ENCODE data around the gene BDKRB1. TPM values are rescaled to one million over a fixed set of nuclear protein-coding genes. Genes with fewer than 3 reads are reported as not detected.

The BDKRB1 gene
- total RNA-seq, 1 donor from 2014 or later: 4.1 TPM

DNA sequence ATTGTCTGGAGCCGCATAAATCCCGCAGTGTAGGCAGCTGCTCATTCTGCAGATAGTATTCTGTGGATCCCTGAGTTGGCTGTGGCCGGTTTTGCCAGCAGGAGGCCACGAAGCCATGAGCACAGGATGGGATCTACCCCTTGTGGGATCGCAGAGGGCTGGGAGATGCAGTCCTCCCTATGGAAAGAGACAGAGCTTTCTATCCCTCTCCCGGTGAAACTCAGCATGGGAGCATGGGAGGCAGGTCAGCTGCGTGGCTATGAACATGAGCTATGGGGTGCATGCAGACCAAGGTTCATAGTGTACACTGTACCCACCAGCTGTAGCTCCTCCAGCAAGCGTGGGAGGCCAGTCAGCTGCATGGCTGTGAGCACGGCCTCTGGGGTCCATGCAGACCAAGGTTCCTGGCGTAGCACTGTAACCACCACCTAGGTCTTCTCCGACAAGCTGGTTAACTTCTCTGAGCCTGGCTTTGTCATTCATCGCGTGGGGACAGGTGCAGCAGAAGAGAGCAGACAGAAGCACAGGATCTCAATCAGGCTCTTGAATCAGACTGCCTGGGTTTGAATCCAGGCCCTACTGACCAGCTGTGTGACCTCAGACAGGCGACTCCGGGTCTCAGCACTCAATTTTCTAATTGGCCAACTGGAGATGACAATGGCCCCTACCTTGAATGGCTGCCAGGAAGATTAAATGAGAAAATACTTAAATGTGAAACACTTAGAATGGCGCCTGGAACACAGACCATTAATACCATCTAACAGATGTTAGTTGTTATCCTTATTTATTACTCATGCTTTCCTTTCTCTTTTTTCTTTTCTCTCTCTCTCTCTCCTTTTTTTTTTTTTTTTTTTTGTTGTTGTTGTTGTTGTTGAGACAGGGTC lies 6.0 kb downstream of the BDKRB1 start:
- DNase-seq (ENCODE audit: low spot score): no peak

DNA sequence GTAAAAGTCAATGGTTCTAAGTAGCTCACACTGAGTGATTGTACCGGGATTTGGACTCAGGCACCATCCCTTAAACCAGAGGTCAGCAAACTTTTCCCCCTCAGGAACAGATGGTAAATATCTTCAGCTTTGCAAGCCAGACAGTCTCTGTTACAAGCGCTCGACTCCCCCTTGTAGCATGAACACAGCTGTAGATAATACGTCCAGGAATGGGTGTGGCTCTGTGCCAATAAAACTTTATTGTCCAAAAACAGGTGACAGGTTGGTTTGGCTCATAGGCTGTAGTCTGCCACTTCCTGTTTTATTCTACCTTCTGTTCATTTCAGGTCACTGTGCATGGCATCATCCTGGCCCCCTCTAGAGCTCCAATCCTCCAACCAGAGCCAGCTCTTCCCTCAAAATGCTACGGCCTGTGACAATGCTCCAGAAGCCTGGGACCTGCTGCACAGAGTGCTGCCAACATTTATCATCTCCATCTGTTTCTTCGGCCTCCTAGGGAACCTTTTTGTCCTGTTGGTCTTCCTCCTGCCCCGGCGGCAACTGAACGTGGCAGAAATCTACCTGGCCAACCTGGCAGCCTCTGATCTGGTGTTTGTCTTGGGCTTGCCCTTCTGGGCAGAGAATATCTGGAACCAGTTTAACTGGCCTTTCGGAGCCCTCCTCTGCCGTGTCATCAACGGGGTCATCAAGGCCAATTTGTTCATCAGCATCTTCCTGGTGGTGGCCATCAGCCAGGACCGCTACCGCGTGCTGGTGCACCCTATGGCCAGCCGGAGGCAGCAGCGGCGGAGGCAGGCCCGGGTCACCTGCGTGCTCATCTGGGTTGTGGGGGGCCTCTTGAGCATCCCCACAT lies 7.6 kb downstream of the BDKRB1 start:
- no peak for DNase-seq (ENCODE audit: low spot score)

- no peak for DNase-seq (ENCODE audit: low spot score)
Measured at GRCh38 chr14:96264200-96264553, 8.2 kb downstream of the BDKRB1 start.

DNA sequence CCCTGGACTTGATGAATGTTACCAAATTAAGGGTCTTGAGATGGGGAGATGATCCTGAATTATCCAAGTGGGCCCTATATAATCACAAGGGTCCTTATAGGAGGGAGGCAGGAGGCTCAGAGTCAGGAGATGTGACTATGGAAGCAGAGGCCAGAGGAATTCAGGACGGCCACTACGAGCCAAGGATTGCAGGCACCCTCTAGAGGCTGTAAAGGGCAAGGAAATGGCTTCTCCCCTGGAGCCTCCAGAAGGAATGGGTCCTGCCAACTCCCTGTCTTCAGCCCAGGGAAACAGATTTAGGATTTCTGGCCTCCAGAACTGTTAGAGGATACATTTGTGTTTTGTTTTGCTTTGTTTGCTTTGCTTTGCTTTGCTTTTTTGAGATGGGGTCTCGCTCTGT lies 8.8 kb downstream of the BDKRB1 start:
- DNase-seq (ENCODE audit: low spot score): no peak

DNA sequence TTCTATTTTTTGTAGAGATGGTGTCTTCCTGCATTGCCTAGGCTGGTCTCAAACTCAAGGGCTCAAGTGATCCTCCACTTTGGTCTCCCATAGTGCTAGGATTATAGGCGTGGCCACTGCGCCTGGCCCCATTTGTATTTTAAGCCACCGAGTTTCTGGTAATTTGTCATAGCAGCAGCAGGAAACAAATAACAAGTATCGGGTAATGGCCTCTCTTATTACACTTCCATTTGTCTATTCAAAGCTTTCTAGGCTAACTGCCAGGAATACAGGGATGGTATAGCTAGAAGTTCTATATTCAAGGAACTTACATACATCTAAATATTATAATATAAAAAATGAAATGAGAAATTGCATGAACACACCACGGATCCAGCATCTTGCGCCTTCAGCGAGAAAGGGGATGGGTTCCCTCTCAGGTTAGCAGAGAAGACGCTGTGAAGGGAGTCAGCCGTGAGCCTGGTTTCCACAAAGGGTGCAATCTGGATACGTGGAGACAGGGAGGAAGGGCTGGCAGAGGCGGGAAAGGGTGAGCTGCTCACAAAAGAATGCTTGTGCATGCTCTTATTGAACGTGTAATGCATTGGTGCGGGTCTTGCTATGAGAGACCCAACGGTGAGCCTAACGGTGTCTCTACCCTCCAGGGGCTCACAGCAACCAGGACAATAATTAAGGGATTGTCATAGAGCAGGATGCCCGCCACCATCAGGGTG lies 9.5 kb downstream of the BDKRB1 start:
- DNase-seq (ENCODE audit: low spot score): no peak

DNA sequence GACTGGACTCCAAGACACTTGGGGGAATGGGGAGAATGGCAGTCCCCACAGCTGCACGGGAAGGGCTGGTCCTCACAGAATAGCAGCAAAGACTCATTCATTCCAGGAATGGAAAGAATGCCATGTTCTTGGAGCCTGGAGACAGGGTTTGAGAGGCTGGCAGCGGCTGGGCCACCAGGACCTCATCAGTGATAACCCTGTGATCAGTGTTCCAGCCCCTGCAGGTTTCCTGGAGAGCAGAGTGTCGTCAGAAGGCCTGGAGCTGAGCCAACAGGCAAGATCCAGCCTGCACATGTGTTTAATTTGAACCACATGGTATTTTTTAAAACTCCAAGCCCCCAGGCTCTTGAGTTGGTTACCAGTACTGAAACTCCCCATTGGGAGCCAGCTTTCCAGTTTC lies 11.3 kb downstream of the BDKRB1 start:
- no peak for DNase-seq (ENCODE audit: low spot score)

DNA sequence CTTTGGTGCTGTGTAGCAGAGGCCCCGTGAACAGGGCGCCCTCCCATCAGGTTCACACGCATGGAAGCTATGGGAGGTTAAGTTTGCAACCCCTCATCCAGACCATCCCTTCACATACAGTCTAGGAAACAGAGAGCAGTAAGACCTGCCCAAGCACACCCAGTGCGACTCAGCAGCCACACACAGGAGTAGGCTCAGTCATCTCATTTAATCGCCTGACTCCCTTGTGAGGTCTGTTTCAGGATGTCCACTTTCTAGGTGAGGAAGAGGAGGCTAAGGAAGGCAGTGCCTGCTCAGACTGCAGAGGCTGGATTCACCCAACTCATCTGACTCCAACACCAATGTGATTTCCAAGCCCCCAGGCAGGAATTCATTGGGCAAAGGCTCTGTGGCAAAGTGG lies 11.9 kb downstream of the BDKRB1 start:
- no peak for DNase-seq (ENCODE audit: low spot score)

DNA sequence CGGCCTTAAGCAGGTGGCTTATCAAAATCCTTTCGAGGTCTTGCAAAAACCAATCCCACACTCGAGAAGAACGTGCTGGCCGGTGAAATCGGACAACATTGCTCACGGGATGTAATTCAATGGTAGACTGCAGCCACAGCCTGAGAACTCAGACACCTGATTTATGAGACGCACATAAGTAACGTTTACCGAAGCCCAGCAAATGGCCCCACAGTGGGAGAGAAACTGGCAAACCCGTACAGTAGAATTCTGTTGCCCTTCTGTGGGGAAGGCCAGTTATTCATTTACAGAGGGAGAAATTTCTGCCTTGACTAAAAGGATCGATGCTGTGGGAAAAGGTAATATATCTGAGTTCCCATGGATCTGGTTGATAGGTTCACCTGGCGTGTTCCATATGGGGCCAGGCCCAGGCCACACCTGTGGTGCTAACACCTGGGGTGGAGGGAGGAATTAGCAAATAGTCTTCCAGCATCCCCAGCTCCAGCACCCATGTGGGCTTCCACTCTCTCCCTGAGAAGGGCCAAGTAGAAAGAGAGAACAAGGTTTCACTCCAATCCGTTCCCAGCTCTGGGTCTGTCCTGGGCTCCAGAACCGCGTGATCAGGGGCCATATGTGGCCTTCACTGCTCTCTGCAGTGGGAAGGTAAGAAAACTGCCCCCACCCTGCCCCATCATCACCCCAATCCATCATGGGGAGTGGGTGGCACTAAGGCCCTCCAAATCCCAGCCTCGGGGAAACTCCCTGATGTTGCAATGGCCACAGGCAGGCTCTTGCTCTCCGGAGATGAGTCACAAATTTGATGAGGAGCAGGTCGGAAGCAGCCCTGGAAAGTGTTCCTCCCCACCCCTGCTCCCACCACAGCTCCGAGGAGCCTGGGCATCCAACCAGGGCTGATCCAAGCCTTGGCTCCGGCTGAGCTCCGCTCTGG lies 12.7 kb downstream of the BDKRB1 start:
- DNase-seq (ENCODE audit: low spot score): peak; percentile 68

- no peak for DNase-seq (ENCODE audit: low spot score)
Measured at GRCh38 chr14:96269359-96269710, 13.3 kb downstream of the BDKRB1 start.

DNA sequence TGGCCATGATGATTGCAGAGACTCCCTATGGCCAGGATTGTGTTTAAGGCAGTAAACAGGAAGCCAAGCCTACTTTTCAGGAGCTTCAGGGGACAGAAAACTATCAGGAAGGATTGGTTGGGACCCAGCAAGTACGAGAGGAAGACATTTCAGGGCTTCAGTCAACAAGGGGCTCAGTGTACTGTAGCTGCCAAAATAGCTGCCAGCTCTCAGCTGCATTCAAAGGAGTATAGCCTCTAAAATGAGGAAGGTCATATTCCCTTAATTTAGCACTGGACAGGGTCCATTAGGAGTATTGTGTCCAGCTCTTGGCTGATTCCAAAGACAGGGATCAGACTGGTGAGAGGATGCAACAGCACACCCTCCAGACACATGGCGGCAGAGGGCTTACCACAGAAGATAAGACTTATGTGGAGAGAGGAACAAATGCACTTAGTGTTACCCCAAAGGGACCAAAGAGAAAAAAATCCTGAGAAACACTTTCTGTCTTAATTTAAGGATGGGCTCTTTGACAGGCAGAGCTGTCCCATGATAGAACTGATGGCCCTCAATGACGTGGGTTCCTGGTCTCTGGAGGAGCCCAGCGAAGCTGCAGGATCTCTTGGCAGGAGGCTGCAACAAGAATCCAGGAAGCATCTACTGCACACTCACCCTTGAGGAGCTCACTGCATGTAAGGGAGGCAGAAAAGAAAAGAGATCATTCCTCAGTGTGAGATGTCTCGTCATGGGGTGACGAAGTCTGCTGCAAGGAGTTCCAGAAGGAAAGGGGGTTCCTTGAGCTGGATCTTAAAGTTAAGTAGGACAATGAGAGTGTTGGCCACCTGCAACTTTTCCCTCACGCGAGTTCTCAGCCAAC lies 14.8 kb downstream of the BDKRB1 start:
- no peak for DNase-seq (ENCODE audit: low spot score)

- no peak for DNase-seq (ENCODE audit: low spot score)
Measured at GRCh38 chr14:96271421-96271762, 15.4 kb downstream of the BDKRB1 start.

- no peak for DNase-seq (ENCODE audit: low spot score)
Measured at GRCh38 chr14:96272777-96273473, 16.9 kb downstream of the BDKRB1 start.

- no peak for DNase-seq (ENCODE audit: low spot score)
Measured at GRCh38 chr14:96273629-96274028, 17.6 kb downstream of the BDKRB1 start.

DNA sequence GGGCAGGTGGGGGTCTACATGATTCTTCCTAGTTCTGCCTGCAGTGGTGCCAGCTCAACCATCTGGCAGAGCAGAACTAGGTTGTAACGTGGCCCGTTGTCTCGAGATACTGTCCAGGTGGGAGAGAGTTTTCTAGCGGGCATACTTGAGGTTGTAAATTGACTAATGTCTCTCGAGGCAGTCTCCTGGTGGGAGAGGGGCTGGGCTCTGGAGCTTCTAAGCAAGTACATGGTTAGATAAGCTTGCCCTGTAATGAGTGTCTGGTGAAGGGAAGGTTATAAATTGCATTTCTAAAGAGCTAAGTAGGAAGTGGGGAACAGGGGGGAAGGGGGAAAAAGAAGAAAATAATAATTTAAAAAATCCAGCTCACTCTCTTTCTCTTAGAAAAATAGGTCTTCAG lies 18.1 kb downstream of the BDKRB1 start:
- DNase-seq (ENCODE audit: low spot score): no peak

DNA sequence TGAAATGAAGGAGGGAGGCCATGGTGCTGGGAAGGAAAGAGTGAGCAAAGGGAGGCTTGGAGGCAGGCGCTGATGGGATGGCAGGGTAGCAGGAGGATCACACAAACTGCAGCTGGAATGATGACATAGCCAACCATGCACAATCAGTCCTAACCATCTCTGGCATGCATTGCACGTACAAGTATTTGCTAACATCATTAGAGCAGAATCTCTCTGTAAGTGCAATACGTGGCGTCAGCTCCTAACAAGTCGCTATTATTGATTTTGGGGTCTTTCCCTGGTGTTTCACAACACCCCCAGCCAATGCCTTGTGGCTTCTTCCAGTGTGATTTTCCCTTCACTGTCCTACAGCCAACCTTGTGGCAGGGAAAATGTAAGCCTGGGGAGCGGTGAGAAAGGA lies 18.5 kb downstream of the BDKRB1 start:
- DNase-seq (ENCODE audit: low spot score): no peak

DNA sequence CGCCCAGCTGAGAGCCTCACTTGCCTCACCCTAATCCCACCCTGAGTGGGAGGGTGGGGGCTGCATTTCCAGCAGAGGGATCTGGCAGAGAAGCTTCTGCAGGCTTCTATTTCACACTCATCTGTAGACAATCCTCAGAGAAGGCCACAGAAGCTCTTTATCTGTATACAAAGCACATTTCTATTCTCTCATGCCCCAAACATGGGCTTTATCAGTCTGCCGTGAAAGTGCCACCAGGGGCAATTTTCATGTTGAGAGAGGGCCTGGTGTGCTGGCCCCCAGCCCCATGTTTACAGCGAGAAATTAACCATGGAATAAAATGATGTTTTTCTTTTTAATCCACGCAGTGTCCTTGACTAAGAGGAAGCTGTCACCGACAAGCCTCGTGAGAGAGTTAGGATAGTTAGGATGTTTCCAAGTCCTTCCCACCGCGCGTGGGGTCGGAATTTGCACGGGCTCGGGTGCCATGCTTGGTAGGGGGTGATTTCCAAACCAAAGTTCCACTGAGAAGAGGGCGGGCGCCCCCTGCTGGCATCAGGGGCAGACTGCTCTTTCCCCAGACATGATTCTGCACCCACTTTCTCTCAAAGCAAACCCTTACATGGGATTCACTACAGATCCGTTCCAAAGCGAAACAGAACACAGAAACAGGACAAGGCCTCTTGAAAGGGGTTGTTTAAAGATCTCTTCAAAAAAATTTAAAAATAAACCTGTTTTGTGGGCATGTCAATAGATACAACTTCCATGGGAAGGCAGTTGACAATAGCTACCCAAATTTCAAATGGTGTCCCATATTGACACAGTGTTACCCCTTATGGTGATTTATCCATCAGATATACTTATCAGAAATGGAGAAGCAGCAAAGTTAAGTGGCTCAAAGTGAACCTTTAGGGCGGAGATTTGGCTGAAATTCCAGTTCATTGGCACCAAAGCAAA lies 19.4 kb downstream of the BDKRB1 start:
- DNase-seq (ENCODE audit: low spot score): peak; percentile 68

DNA sequence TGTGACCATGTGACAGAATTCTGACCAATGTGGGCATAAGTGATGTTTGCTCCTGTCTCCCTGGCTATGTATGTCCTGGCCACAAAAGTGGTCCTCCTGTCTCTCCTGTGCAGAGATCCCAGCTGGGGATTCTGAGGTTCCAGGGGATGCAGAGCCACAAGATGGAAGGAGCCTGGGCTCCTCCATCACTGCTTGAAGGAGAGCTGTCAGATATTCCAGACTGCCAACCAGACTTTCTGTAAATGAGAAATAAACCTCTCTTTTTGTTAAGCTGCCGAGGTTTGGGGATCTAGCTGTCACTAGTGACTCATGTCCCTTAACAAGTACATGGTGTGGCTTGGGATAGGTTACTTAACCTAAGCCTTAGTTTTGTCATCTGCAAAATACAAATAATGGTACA lies 21.9 kb downstream of the BDKRB1 start:
- no peak for DNase-seq (ENCODE audit: low spot score)

DNA sequence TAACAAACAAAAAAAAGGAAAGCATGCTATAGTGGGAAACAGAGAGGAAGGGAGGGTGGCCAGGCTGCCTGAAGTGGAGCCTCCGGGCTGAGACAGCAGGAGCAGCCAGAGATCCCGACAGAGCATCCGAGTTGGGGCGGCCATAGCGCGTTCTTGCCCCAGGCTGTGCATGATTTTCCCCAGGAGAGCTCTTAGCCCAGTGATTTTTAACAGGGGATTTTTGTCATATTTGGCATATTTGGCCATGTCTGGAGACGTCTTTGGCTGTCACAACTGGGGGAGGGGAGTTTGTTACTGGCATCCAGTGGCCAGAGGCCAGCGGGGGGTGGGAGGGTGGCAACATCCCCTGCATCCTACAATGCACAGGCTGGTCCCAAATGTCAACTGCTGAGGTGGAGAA lies 23.6 kb downstream of the BDKRB1 start:
- DNase-seq (ENCODE audit: low spot score): no peak

- DNase-seq (ENCODE audit: low spot score): no peak
Measured at GRCh38 chr14:96280104-96280503, 24.1 kb downstream of the BDKRB1 start.

Measured in mucosa of gallbladder (tissue), 1 donor.